GM21528 (cell line): ENCODE measurements around the gene CDC5L.
"Not testable (repeated sequence)": the region's sequence is repeated elsewhere in the genome, so short reads cannot be mapped to it uniquely, and the experiment has no call there.

ENCODE experiments used
- ATAC-seq: cut with Tn5 transposase; IDR thresholded peaks from one replicate; pipeline ENCODE4 v1.9.1; 2021; ENCODE audit warnings: mild to moderate bottlenecking, moderate library complexity; ENCODE audit not compliant: unreplicated experiment, low FRiP score

CDC5L gene

GRCh38 chr6:44449181-44449580, 61.7 kb downstream of the CDC5L start:
- ATAC-seq: not testable (repeated sequence)

GRCh38 chr6:44451803-44452695, 64.5 kb downstream of the CDC5L start:
- ATAC-seq: no peak

GRCh38 chr6:44452725-44453124, 65.2 kb downstream of the CDC5L start:
- no peak for ATAC-seq

GRCh38 chr6:44453146-44453545, 65.6 kb downstream of the CDC5L start:
- ATAC-seq: no peak

- ATAC-seq: no peak
Observed at GRCh38 chr6:44454198-44454597, 66.7 kb downstream of the CDC5L start.

GRCh38 chr6:44456070-44456965, 68.8 kb downstream of the CDC5L start:
- no peak for ATAC-seq

GRCh38 chr6:44456966-44457292, 69.4 kb downstream of the CDC5L start:
- ATAC-seq: no peak

- no peak for ATAC-seq
Observed at GRCh38 chr6:44457596-44457995, 70.1 kb downstream of the CDC5L start.

- ATAC-seq: no peak
Observed at GRCh38 chr6:44458551-44458950, 71.0 kb downstream of the CDC5L start.

- ATAC-seq: no peak
Observed at GRCh38 chr6:44462335-44462734, 74.8 kb downstream of the CDC5L start.

- no peak for ATAC-seq
Observed at GRCh38 chr6:44462797-44463727, 75.6 kb downstream of the CDC5L start.

GRCh38 chr6:44463728-44464450, 76.4 kb downstream of the CDC5L start:
- ATAC-seq: no peak

GRCh38 chr6:44464527-44465310, 77.2 kb downstream of the CDC5L start:
- ATAC-seq: no peak

GRCh38 chr6:44466955-44467354, 79.4 kb downstream of the CDC5L start:
- no peak for ATAC-seq

GRCh38 chr6:44468835-44469234, 81.3 kb downstream of the CDC5L start:
- ATAC-seq: no peak

- ATAC-seq: no peak
Observed at GRCh38 chr6:44470115-44470464, 82.6 kb downstream of the CDC5L start.

- no peak for ATAC-seq
Observed at GRCh38 chr6:44470746-44471145, 83.2 kb downstream of the CDC5L start.

- no peak for ATAC-seq
Observed at GRCh38 chr6:44471271-44471981, 83.9 kb downstream of the CDC5L start.
